GM21737 (cell line): ENCODE data around the gene TESMIN.

Source experiments
- ATAC-seq: cut with Tn5 transposase; IDR thresholded peaks from one replicate; pipeline ENCODE4 v1.9.1; 2021; ENCODE audit warnings: mild to moderate bottlenecking, moderate library complexity; ENCODE audit not compliant: unreplicated experiment

TESMIN gene, protein sequence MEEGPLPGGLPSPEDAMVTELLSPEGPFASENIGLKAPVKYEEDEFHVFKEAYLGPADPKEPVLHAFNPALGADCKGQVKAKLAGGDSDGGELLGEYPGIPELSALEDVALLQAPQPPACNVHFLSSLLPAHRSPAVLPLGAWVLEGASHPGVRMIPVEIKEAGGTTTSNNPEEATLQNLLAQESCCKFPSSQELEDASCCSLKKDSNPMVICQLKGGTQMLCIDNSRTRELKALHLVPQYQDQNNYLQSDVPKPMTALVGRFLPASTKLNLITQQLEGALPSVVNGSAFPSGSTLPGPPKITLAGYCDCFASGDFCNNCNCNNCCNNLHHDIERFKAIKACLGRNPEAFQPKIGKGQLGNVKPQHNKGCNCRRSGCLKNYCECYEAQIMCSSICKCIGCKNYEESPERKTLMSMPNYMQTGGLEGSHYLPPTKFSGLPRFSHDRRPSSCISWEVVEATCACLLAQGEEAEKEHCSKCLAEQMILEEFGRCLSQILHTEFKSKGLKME

DNA sequence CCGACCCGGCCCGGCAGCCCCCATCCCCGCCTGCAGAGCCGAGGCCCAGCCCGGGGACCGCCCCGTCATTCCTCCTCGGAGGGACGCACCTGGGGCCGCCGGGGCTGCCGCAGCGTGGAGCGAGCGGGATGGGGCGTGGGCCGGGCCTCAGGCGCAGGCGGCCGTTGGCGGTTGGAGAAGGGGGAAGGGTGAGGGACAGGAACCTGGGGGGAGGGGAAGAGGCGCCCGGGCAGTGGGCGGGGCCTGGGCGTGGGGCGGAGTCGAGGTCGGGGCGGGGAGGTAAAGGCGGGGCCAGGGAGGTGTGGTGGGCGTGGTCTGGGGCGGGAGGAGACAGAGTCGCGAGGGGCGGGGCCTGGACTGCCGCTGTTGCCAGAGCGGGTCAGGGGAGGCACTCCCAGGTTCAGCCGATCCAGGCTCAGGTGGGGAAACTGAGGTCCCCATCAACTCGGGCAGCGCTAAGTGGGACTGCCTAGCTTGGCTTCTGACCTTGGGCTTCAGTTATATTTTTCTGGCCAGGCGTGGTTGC lies at the start of gene TESMIN:
Gene TESMIN (minus strand): TSS at position 190 of the 526 bp plus-strand sequence. CDS start 860 bp downstream, outside the sequence.
- ATAC-seq = peak; percentile 73

DNA sequence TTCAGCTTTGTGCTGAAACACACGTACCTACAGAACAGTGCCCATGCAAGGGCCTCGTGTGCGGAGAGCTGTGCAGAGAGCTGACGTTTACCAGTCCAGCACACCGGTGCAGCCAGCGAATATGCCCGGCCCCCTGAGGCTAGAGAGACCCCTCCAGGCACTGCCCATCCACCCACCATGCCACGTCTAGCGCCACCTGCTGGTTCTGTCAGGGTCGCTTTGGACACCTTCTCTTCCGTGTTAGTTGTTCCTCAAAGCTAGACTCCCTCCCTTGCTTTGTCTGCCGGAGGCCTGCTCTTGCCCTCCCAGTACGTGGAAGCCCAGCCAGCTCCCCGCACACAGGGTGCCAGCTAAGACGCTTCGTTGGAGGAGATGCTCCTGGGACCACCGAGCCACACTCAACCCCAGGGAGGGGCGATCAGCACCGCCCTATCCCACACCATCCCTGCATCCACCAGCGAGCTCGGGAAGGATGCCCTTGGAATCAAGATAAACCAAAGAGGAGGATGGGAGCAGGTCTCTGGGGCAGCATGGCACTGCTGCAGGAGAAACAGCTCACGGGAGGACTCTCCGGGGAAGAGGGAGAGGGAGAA lies 47.0 kb upstream of the TESMIN start:
- ATAC-seq = no peak

DNA sequence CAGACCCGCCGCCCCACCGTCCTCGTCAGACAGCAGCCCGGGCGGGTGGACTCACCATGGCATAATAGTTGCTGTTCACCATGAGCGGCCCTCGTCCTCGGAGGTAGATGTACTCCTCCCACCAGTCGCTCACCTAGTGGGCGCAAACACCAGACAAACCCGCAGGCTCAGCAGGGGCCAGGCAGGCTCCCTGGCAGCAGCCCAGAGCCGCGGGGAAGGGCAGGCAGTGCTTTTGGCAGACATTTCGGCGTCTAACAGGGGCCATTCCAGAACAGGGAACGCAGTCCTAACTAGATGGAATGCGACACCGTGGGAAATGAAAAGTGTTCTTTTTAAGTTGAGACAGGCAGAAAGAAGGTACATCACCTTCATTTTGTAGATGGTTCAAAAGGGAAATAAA lies 45.5 kb upstream of the TESMIN start:
- no peak for ATAC-seq

DNA sequence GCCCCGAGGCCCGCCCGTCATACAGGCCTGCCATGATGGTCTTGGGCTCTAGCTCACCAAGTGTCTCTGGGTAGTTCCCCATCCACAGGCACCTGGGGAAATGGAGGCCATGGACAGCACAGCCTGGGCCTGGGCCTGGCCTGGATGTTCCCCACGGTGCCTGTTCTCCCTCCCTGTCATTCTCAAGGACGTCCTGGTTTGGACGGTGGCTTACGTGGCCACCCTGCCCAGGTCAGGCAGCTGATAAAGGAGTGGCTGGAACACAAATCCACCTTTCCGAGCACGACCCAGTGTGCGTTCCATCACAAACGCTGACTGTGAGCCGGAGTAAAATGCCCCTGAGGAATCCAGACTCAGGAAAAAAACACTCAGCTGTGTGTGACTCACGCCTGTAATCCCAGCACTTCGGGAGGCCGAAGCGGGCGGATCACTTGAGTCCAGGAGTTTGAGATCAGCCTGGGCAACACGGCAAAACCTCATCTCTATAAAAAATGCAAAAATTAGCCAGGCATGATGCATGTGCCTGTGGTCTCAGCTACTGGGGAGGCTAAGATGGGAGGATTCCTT lies 41.2 kb upstream of the TESMIN start:
- ATAC-seq = no peak

DNA sequence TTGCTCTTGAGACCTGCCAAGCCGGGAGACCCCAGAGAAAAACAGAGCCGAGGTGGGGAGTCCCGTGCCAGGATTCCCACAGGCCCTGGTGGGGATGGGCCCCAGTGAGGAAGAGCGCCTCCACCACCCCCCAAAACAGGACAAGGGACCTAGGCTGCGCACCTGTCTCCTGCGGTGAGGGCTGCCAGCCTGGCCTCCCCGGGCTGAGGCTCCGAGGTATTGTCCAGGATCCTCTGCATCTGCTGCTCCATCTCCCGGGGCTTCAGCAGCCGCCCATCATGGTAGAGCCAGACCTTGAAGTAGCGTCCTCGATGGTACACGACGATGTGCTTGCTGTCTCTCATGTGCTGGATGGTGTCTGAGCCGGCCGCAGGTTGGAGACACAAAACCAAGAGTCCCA lies 33.3 kb upstream of the TESMIN start:
- no peak for ATAC-seq

DNA sequence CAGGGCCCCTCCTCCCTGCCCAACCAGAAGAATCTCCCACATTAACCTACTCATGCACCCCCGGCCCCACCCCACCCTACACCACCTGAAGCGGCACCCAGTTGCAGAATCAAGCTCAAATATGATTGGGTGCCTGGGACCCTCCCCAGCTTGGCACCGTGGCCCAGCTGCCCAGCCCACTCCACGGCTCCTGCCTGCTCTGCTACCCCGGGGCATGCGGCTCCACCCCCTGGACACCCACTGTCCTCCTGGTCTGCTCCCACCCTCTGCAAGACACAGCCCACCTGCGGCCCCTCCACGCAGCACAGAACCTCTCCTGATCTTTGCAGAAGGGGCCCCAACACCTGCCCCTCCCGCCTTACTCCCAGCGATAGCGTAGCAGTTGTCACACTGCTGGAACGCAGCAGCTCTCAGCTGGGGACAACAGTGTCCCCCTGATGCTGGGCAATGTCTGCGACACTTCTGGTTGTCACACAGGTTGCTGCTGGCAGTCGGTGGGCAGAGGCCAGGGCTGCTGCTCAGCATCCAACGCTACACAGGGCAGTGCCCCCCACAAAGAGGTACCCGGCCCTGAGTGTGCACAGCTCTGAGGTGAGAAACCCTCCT lies 32.0 kb upstream of the TESMIN start:
- ATAC-seq = no peak

DNA sequence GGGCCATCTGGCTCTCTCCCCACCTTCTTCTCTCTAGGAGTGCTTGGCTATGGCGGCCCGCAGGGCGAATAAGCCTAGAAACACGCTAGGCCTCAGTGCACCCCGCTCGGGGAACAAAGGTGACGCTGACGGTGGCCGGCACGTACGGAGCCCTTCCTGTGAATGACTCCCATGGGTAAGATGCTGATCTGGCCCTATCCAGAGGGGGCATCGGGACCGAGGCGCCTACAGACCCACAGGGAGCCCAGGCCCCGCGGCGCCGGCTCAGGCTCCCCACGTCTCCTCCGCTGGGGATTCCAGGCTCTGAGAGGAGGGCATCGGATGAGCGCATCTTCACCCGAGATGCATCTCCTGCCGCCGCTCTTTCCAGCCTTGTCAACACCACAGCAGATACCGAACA lies 31.4 kb upstream of the TESMIN start:
- no peak for ATAC-seq

DNA sequence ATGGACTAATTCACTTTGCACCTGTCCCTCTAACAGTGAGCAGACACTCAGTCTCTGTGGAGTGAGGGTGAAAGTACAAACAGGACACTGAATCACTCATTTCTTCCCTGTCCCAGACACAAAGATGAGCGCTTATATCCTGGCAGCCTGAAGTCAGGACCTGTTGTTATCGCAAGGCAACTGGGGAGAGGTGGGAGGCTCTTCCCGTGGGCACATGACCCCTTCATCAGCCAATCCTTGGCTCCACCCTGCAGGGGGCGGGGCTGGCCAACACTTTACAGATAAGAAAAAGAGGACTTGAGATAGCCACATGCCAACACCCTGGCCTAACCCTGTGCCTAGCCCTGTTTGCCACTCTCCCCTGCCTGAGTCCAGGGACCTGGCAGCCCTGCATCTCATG lies 29.5 kb upstream of the TESMIN start:
- no peak for ATAC-seq

DNA sequence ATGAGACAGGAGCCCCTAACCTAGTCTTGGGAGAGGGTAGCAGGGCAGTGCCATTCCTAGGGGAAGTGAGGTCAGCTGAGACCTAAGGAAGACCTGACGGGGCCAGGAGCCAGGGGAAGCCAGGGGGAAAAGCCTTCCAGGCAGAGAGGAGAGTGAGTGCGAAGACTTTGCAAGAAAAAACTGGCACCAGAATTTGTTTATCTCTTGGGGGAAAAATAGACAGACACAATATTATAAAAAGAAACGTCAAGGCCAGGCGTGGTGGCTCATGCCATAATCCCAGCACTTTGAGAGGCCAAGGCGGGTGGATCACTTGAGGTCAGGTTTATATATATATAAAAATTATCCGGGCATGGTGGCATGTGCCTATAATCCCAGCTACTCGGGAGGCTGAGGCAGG lies 26.9 kb upstream of the TESMIN start:
- ATAC-seq = no peak

DNA sequence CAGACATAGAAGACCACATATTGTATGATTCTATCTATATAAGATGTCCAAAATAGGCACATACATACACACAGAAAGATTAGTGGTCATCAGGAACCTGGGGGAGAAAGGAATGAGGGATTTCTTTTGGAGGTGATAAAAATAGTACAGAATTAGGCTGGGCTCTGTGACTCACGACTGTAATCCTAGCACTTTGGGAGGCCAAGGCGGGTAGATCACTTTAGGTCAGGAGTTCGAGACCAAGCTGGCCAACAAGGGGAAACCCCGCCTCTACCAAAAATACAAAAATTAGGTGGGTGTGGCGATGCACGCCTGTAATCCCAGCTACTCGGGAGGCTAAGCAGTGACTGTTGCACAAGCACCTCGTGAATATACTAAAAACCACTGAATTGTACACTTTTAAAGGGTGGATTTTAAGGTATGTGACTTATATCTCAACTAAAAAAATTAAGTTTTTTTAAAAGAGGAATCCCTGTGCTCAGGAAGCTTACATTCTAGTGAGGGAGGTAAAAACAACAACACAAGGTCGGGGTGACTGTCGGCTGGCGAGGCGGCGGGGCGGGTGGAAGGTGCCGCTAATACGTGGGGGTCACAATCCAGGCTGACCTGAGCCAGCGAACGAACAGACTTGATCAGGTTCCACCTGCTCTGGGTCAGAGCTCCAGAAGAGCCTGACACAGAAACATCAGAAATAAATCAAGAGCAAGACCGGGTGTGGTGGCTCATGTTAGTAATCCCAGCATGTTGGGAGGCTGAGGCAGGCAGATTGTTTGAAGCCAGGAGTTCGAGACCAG lies 25.3 kb upstream of the TESMIN start:
- no peak for ATAC-seq

DNA sequence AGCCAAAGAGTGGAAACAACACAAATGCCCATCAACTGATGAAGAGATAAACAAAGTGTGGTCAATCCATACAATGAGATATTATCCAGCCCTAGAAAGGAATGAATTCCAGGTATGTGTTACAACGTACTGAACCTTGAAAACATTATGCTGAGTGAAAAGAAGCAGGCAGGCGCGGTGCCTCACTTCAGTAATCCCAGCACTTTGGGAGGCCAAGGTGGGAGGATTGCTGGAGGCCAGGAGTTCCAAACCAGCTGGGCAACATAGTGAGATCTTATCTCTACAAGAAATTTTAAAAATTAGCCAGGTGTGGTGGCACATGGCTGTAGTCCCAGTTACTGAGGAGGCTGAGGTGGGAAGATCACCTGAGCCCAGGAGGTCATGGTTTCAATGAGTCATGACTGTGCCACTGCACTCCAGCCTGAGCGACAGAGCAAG lies 24.6 kb upstream of the TESMIN start:
- no peak for ATAC-seq

DNA sequence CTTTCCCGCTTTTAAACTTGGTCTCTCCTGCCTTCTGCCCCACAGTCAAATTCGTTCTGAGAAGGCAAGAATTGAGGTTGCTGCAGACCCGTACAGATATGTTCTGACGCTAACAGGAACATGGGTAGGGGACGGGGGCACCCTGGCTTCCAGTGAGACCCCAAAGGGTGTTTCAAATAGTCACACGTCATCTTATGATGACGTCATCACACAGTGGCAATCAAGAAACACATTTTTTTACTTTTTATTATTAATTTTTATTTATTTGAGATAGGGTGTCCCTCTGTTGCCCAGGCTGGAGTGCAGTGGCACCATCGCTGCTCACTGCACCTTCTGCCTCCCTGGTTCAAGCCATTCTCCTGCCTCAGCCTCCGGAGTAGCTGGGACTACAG lies 22.9 kb upstream of the TESMIN start:
- ATAC-seq = no peak

DNA sequence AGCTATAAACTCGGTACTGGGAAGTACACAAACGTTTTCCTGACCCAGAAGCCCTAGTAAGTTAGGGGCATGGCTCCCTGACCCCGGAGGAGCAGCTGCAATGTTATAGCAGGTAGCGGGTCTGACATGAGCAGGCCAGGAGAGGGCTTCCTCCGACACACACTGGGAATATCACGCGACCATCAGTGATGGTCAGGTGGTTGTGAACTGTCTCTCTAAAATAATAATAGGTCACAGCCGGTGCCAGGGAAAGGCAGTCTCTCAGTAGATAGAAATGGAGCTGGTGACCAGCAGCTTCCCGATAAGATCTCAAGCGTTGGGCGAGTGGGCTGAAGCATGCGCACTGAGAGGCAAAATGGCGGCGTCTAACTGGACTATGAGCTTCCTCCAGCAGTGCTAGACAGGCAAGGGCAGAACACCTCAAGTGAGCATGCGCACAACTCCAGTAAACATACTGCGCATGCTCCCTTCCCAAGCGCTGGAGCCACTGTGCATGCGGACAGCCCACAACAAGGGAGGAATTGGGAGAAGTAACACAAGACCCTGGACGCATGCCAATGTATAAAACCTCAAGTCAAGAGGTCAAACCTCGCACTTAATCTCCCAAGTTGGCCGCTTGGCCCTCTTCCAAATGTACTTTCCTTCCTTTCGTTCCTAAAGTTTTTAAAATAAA lies 22.3 kb upstream of the TESMIN start:
- ATAC-seq = no peak

DNA sequence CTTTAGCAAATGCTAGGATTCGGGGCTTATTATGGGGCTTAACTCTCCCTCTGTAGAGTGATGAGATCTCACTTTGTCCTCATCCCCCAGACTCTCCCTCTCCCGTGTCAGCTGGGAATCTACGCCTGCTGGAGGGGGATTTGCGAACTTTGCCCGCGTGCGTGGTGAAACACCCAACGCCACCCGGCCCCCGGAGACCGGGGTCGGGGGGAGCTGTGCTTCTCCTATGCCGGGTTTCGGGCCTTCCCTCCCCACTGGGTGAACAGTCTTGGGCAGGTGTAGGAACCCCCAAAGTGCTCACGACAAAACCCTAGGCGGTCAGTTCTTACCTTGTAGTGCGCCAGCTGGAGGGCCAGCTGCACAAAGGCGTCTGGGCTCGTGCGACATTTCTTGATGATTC lies 21.6 kb upstream of the TESMIN start:
- ATAC-seq = no peak

DNA sequence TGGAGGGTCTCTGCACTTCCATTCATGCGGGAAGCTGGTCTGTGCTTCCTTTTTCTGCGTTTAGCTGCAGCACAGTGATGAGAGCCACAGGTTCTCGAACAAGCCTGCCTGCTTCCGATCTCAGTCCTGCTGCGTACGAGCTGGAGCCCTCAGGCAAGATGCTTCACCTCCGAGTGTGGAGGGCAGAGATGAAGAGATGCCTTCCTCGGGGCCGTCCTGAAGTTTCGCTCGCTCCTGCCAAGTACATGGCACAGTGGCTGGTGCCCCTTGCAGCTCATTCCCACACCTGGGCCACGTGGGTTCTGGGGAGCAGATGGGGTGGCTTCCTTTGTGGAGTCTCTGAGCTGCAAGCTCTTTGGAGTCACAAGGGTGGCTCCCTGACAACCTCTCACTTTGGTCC lies 19.5 kb upstream of the TESMIN start:
- ATAC-seq = no peak

DNA sequence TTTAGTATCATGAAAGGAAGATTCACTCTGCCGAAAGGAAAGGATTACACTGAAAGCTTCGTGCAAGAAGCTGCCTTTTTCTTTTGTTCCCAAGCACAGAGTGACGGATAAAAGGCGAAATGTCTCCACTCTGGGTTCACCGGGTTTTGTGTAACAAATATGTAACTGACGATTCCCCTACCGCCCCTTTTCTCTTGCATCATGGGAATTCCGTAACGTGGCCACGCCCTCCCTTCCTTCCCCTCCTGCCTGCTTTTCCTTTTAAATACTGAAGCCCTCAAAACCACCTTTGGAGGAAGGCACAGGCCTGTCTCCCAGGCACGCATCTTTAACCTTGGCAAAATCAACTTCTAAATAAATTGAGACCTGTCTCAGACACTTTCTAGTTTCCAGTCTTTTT lies 16.4 kb upstream of the TESMIN start:
- no peak for ATAC-seq

DNA sequence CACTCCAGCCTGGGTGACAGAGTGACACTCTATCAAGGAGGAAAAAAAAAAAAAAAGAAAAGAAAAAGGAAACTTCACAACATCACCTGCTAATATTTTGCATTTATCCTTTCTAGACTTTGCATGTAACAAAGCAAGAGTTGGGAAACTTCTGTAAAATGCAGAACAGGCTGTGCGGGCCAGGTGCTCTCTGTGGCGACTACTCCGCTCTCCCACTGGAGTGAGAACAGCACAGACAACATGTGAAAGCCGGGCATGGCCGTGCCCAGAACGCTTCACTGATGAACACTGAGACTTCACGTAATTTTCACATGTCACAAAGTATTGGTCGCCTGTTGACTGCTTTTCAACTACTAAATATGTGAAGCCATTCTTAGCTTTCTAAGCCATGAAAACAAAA lies 15.5 kb upstream of the TESMIN start:
- ATAC-seq = no peak

DNA sequence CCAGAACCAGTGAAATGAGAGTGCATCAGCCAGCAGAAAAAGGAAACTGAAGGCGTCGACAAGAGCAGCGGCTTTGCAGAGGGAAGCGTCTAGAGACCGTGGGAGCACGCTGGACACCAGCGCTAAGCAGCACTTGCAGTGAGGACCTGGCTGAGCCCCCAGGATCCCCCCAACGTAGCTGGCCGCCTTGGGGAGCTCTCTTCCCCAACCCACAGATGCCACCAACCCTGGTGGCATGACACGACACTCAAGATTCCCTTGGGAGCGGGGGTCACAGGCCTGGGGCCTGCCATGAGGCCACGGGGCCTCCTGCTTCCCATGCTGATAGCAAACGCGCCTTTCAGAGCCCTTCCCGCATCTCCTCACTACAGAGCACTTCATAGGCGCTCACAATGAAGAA lies 13.4 kb upstream of the TESMIN start:
- no peak for ATAC-seq

DNA sequence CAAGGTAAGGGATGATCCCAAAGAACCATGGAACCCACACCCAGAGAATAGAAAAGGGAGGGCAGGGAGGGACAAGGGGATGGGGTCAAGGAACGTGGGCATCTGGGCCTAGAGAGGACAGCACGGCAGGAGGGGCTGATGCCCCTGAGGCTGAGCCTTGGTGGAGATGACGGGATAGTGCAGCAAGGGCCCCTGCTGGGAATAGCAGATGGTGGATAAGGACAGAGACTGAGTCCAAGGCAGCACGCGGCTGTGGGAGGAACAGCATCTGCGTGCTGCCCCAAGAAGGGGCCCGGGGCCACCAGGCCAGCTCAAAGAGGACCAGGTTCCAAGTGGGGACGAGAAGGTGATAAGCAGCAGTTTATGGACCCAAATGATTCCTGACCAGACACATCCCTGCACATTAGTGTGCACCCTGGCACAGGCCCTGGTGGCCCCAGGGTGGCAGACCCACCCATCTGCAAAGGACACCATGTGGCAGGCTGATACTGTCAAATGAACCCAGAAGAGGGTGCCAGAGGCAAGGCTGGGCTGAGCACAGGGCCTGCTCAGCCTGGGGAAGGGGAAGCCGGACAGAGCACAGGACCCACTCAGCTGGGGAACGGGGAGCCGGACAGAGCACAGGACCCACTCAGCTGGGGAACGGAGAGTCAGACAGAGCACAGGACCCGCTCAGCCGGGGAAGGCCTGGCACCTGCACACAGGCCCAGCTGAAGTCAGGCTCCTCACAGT lies 12.8 kb upstream of the TESMIN start:
- no peak for ATAC-seq
